ENCODE data around the gene ARHGEF19. TPM values are rescaled to one million over a fixed set of nuclear protein-coding genes. Genes with fewer than 3 reads are reported as not detected.

Gene ARHGEF19
- total and polyA plus RNA-seq, 8 donors: 5.0 to 17.1 (median 9.7) TPM

GRCh38 chr1:16191309-16191708 lies 21.1 kb downstream of the ARHGEF19 start:
- H3K4me1 ChIP-seq: no peaks in the 10 kb centered on the region
- ATAC-seq (no peak), DNase-seq (no peak), FAIRE-seq (no peak)
- no peak for TF ChIP-seq CTCF (IDR thresholded peaks at IDR 0.05)
- H3K4me3 ChIP-seq: no peak overlapping the region
- intact Hi-C loops (cut with DNase I): loop anchor here in 2 of 3 donors (2.0 to 5.0 kb wide), 2 partner anchors 111 to 114 kb away; no protein-coding TSS in a partner anchor
- no peak overlapping the region for H3K27ac ChIP-seq
- 70 to 100% methylated on average over 1 of the region's 1 CpG for WGBS, 2 donors
- no peaks in the 10 kb centered on the region for H3K9me3 ChIP-seq
- H3K36me3 ChIP-seq: no peaks in the 10 kb centered on the region
- no peaks in the 10 kb centered on the region for H3K27me3 ChIP-seq

- peak in 2 of 4 donors; percentile 25 to 53 for ATAC-seq
- no peak for TF ChIP-seq CTCF (IDR thresholded peaks at IDR 0.05)
- H3K27me3 ChIP-seq: no peaks in the 10 kb centered on the region
- H3K4me1 ChIP-seq: no peaks in the 10 kb centered on the region
- no peaks in the 10 kb centered on the region for H3K9me3 ChIP-seq
- H3K4me3 ChIP-seq: no peak overlapping the region
- intact Hi-C loops (cut with DNase I): loop anchor here (2.0 to 5.0 kb wide), 3 partner anchors 107 to 113 kb away; no protein-coding TSS in a partner anchor
- no peak overlapping the region for H3K27ac ChIP-seq
- DNase-seq: no peak
- no peaks in the 10 kb centered on the region for H3K36me3 ChIP-seq
- WGBS, 2 donors: 47 to 56% methylated on average over 9 of the region's 9 CpGs
- FAIRE-seq: no peak
Observed at GRCh38 chr1:16189921-16190621, 22.4 kb downstream of the ARHGEF19 start.

- WGBS, 2 donors: 55 to 72% methylated on average over 6 of the region's 6 CpGs
- Histone ChIP-seq H3K9me3 (no peaks in the 10 kb centered on the region), H3K36me3 (no peaks in the 10 kb centered on the region), H3K4me1 (no peaks in the 10 kb centered on the region), H3K27ac (no peak overlapping the region), H3K27me3 (no peaks in the 10 kb centered on the region), H3K4me3 (no peak overlapping the region)
- FAIRE-seq (no peak), ATAC-seq (peak in 1 of 4 donors; percentile 17), DNase-seq (peak in 1 of 6 donors; percentile 12)
- intact Hi-C loops (cut with DNase I): loop anchor here in 1 of 3 donors (2.0 kb wide), 1 partner anchor 106 kb away; no protein-coding TSS in a partner anchor
- no peak for TF ChIP-seq CTCF (IDR thresholded peaks at IDR 0.05)
Observed at GRCh38 chr1:16189003-16189402, 23.4 kb downstream of the ARHGEF19 start.

GRCh38 chr1:16187748-16188401 lies 24.6 kb downstream of the ARHGEF19 start:
- TF ChIP-seq CTCF (IDR thresholded peaks at IDR 0.05): peak; percentile 82 to 95 (median 88)
- intact Hi-C loops (cut with DNase I): loop anchor here in 1 of 3 donors (2.0 kb wide), 1 partner anchor 105 kb away; no protein-coding TSS in a partner anchor
- H3K9me3 ChIP-seq: no peaks in the 10 kb centered on the region
- no peaks in the 10 kb centered on the region for H3K4me1 ChIP-seq
- DNase-seq: peak; percentile 56 to 92 (median 80)
- H3K27ac ChIP-seq: no peak overlapping the region
- peak; percentile 81 to 97 (median 84) for ATAC-seq
- no peaks in the 10 kb centered on the region for H3K27me3 ChIP-seq
- WGBS, 2 donors: 14 to 16% methylated on average over 15 of the region's 15 CpGs
- no peak overlapping the region for H3K4me3 ChIP-seq
- no peak for FAIRE-seq
- H3K36me3 ChIP-seq: no peaks in the 10 kb centered on the region
